Stimulated activated naive CD4-positive, alpha-beta T cell treated with Interleukin-2 at 50 U/mL for 16 hours (primary cell): ENCODE results near the gene EPHA2.

Experiments
- DNase-seq: peaks from one replicate; lab custom pipeline; 2025; lab: John Stamatoyannopoulos, UW

Gene EPHA2

DNA sequence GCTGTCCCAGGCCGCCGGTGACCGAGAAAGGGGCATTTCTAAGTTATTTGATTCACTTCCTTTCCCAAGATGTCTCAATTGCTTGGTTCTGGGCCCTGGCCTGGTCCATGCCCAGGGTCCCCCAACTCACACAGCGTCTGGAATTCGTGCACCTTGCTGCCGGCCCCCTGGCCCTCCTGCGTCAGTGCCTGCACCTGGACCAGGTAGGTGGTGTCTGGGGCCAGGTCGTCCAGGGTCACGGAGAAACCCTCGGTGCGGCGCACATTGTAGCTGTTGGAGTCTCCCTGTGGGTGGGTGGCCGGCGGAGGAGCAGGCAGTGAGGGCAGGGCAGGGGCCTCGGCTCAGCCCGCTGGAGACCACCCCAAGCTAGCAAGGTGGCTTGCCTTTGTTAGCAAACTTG lies 21.0 kb downstream of the EPHA2 start:
- DNase-seq: no peak

DNA sequence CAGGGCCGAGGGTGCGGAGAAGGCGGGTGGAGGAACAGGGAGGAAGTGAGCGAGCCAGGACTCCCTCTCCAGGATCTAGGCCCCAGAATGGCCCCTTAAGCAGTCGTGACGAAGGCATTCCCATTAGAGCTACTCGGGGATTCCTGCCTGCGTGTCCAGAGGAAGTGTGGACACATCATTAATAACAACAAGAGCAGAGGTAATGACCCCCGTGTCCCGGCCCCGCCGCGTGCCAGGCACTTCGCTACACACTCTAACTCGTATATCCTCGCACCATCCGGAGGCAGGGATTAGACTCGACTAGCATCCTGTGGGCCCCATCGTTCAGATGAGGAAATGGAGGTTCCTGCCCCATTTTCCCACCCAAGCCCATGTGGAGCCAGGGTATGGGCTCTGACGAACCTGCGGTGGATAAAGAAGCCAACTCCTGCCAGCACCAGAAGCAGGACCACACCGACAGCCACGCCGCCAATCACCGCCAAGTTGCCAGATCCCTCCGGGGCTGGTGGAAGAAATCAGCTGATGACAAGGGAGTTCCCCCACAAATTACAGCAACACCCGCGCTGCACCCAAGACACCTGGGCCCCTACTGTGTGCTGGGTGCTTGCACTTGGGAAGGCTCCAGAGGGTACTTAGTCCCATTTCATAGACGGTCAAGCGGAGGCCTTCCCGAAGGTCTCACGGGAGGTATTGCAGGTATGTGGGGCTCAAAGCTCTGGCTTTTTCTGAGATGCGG lies 21.6 kb downstream of the EPHA2 start:
- no peak for DNase-seq

DNA sequence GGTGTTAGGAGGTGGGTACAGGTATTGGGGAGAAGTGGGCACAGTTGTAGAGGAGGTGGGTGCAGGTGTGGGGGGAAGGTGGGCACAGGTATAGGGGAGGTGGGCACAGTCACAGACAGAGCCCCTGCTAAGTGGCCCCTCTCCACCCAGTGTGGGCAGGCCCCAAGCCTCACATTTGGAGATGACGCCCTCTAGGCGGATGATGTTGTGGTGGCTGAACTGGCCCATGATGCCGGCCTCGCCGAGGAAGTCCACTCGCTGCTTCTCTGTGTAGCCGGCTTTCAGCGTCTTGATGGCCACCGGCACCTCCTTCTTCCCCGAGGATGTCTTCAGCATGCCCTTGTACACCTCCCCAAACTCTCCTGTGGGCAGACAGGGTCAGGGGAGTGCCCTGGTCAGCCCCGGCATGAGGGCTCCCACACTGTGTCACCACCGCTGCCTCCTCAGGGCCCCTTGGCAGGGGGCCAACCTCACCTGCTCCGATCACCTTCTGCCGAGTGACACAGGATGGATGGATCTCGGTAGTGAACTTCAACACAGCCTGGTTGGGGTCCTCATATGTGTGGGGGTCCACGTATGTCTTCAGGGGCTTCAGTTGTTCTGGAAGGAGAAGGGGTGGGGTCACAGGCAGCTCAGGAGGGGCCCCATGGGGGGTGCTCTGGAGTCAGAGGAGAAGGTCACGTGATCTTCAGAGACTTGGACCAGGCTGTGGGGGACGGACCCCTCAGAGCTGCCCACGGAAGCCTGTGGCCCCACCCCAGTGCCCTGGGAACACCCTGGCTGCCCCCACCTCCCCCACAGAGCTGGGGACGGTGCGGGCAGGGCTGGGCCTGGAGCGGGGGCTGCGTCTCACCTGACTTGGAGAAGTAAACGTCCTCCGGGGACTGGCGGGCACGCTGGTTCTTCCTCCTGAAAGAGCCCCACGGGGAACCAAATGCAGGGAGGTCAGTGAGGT lies 22.6 kb downstream of the EPHA2 start:
- DNase-seq: no peak

DNA sequence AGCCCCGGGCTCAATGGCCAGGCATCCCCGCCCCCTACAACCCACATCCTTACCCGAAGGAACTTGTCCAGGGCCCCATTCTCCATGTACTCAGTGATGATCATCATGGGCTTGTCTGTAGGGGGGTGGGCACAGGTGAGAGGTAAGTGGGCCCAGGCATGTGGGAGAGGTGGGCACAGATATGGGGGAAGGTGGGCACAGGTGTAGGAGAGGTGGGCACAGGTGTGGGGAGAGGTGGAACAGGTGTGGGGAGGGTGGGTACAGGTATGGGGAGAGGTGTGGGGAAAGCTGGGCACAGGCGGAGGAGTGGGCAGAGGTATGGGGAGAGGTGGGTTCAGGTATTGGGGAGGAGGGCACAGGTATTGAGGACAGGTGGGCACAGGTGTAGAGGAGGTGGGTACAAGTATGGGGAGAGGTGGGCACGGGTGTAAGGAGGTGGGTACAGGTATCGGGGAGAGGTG lies 23.5 kb downstream of the EPHA2 start:
- no peak for DNase-seq

DNA sequence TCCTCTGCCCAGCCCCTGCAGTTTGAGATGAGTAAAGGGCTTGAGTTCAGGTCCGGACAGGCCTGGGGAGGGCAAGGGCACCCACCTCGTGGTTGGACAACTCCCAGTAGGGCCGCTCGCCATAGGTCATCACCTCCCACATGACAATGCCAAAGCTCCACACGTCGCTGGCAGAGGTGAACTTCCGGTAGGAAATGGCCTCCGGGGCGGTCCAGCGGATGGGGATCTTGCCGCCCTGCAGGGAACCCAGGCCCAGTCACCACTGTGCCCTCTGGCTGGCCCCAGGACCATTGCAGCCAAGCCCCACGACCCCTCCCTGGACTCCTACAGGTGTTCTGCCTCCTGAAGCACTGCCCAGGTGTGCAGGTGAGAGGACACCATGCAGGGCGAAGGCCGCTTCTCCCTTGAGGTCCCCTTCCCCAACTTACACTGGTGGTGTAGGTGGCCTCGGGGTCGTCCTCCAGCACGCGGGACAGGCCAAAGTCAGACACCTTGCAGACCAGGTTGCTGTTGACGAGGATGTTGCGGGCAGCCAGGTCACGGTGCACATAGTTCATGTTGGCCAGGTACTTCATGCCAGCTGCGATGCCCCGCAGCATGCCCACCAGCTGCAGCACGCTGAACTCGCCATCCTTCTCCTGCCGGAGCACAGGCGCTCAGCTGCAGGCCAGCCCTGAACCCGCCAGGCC lies 24.1 kb downstream of the EPHA2 start:
- DNase-seq: no peak

DNA sequence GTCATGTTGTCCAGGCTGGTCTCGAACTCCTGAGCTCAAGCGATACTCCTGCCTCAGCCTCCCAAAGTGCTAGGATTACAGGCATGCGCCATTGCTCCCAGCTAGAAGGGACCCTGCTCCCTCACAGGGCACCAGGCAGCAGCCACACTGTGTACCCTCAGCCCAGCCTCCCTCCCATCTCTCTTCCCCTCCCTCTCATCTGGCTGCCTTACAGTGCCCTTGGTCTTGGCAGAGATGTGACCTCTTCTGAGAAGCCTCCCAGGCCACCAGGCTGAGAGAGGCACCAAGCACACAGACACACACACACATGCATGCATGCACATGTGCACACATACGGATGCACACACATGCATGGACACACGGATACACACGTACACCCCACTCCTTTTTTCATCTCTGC lies 25.0 kb downstream of the EPHA2 start:
- no peak for DNase-seq

DNA sequence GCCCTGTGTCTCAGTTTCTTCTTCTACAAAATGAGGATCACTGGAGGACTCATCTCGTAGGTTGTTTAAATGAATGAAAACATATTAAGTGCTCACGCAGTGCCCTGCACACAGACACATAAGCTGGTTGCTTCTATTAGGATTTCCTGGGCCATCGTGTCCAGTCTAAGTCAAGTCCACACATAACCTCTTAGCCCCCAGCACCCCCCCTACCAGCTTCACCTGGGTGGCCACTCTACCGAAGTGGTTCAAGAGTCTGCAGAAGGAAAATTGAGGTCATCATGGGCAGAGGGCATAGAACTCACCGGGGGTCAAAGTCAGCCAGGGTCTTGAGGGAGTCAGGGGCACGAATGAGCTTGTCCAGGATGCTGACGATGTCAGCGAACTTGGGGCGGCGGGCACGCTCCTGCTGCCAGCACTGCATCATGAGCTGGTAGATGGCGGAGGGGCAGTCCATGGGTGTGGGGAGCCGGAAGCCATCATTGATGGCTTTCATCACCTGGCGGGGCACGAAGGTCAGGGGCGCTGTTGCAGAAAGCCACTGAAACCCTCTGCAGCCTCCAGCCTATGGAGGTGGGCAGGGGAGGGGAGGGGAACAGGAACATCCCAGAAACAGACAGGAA lies 25.8 kb downstream of the EPHA2 start:
- DNase-seq: no peak

DNA sequence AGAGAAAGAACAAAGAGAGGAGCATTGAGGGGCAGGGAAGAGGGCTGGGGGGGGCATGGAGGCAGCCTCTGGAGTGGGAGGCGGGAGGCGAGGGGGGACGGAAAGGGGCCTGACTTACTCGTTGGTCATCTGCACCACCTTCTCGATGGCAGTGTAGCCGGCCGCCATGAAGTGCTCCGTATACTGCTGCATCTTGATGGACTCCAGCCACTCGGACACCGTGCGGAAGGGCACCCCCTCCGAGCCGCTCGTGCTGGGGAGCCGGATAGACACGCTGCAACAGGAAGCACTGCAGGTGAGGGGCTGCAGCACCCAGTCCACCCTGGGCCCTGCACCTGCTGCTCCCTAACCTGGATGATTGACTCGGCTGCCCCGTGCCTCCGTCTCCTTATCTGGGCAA lies 26.6 kb downstream of the EPHA2 start:
- no peak for DNase-seq

DNA sequence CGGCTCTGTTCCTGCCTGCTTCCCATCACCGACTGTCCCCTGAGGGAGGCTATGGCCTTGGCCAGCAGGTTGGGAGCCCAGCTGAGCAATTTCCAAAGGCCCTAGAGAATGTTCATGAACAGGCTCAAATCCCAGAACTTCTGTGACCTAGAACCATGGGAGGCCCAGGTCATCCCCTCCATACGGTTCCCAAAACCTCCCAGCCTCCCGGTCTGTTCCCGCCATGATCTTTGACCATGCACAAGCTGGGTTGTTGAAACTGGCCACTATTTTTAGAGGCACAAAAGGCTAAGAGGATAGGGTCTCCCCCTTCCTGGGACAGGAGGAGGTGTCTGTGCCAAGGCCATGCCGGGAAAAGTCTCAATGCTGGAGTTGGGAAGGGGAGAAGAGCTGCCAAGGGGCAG lies 27.5 kb downstream of the EPHA2 start:
- DNase-seq: no peak

DNA sequence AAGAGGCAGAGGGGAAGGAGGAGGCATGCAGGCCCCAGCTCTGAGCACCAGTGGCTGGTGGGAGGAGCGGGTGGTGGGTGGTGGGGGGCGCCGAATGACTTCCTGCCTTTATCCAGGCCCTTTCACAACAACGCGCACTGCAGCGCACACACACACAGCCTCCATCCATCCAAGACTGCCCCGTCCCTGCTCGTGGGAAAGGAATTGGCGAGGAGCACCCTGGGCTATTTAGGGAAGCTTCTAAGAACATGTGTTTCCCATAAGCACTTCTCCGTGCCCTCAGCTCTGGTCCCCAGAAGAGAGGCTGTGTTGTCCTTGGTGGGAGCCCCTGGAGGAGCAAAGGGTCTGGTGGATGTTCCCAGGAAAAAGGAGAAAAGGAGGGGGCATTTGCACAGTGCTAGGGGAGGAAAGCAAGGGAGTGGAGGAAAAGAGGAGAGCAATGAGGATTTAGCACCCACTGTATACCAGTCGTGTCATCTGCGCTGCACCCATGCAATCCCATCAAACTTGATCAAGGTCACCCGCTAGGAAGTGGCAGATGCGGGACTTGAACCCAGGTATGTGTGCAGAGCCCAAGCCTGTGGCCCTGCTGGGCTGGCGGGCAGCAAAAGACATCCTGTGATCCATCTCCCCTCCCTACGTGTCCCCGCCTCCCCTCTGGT lies 28.1 kb downstream of the EPHA2 start:
- no peak for DNase-seq

DNA sequence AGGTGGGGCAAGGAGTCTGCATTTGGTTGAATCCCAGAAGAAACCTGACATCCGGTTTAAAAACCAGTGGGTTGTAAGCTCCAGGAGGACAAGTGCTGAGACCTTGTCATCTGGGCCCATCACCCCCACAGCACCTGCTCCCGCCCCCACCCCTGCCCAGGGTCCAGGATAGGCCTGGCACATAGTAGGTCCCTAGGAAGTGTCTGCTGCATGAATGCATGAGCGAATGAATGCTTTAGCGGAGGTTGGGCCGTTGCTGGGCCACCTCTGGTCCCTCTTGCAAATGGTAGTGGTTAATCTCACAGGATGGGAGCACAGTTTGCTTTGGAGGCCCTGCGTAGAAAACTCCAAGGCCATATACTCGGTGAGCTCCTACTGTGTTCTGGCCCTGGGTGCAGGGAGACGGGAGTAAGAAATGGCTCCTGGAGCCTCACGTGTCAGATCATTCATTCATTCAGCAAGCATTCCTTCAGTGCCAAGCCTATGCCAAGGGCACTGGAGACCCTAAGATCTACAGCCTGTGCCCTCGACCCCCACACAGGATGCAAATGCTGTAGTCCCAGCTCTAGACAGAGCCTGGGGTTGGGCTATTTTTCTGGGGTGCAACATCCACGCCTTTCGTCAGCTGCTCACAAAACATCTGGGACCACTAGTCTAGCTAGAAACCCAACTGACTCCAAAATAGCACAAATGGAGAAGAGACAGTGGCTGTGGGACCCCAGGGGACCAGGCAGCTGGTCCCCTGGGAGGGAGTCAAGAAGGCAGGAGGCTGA lies 28.9 kb downstream of the EPHA2 start:
- no peak for DNase-seq

DNA sequence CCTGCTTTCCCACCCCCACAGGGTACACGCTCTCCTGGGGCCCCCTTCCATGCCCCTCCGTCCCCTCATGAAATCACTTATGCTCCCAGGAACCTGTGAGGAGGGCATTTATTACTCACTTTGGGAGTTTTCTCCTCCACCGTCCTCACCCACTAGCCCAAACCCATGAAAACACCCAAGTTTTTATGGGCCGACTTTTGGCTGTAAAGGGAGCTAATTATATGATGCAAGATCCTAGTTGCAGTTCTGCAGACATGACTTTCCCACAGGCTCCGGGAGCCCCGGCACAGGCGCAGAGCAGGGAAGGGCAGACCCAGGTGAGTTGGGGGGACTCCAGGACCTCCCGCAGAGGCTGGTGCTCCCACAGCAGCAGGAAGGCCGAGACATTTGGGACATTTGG lies 29.7 kb downstream of the EPHA2 start:
- no peak for DNase-seq

DNA sequence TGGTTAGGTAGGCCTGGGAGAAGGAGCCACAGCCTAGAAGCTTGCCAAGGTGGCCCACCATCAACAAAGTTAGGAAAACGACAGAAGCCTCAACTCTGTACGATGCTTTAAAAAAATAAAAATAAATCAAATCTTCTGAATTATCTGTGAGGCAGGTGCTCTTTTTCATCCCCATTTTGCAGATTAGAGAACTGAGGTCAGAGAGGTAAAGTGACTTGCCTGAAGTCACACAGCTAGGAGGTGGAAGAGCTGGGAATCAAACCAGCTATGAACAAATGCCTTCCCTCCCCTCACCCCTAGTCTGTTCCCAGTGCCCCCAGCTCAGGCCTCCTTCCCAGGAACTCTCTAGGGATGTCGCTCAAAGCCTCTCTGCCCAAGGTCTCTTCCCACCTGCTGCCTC lies 30.4 kb downstream of the EPHA2 start:
- DNase-seq: no peak

DNA sequence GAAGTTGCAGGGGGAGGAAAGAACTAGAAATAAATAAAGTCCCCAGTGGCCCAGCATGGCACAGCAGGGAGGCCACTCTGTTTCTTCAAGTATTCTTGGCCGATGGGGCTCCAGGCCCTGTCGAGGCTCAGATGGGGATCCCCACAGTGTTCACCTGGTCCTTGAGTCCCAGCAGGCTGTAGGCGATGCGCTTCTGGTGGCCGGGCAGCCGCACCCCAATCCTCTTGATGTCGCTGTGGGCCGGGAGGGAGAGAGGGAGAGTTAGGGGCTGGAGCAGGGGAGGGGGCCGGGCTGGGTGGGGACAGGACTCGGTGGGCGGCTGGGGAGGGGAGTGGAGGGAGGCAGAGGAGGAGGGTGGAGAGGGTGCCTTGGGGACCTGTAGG lies 30.8 kb downstream of the EPHA2 start:
- no peak for DNase-seq

DNA sequence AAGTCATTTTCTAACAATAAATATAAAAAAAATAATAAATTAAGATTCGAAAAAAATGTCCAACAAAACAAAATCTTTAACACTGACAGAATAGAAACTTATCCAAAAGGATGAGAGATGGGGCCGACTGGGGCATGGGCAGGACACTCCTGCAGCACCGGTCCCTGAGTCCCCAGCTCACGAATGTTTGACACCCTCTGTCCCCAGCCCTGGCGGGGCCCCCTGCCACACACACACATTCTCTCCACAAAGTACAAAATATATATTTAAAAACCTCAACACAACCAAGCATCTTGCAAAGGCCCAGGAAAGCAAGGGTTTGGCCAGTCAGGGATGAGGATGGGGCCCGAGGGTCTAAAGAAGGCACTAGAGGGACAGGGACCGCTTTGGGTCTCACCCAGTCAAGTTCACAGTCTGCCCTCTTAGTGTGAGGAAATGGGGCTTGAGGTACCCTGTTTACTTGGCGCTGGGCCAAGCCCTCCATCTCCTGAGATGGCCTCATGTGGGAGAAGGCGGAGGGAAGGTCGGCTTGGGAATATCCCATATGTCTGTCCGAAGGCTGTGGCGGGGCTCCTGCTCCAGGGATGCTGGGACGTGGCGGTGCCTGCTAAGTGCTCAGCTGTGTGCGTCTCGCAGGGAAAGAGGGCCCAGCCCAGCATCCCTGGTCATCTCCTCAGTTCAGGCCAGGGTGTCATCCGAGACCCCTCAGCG lies 31.3 kb downstream of the EPHA2 start:
- no peak for DNase-seq

DNA sequence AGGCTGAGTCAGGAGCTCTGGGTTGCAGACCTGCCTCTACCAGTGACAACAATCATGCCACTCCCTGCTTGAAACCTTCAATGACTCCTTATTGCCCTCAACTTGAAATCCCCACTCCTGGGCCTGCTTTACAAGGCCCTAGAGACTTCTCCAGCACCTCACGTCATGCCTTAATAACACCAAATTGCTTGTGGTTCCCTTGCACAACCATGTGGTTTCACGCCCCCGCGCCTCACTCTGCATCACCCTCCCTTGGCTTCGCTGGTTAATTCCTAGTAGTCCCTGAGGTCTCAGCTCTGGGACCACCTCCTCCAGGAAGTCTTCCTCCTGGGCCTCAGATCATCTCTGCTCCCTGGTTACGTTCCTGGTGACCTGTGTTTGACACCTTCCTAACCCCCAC lies 33.0 kb downstream of the EPHA2 start:
- peak; percentile 48 for DNase-seq

DNA sequence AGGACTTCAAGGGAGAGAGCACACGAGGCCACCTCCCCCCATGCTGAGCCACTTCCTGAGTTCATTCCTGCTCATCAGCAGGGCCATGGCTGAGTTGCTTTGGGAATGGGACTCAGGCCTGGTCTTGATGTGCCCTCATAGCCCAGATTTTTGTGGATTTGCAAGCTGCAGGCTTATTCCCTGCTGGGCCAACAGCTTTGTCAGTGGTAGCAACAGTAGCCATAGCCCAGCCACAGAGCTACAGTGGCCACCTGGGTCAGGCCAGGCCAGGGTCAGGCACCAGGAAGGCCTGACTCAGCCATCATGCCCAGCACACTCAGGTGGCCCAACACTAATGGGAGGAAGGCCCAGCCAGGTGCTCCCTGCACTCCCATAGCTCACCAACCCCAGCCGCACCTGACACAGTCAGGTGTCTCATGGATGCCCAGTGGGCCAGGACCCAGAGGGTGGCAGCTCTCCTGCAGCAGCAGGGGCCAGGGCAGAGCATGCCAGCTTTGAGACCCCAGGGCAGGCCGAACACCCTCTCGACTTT lies 33.5 kb downstream of the EPHA2 start:
- DNase-seq: no peak

DNA sequence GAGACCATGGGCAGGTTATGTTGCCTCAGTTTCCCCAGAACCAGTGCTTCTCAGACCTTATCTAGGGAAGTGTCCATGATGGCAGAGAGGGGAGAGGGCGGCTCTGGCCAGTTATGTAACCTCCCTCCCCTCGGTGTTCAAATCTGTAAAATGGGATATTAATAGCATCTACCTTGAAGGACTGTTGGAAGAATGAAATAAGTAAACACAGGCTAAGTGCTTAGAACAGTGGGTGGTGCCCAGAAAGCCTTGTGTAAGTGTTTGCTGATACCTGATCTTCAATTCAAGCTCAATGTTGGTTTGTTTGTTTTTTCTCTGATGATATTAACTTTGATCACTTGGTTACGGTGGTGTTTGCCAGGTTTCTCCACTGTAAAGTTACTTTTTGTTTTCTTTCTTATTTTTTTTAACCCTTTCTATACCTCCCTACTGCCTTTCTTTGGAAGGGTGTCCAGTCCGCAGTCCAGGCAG lies 34.9 kb downstream of the EPHA2 start:
- DNase-seq: no peak

DNA sequence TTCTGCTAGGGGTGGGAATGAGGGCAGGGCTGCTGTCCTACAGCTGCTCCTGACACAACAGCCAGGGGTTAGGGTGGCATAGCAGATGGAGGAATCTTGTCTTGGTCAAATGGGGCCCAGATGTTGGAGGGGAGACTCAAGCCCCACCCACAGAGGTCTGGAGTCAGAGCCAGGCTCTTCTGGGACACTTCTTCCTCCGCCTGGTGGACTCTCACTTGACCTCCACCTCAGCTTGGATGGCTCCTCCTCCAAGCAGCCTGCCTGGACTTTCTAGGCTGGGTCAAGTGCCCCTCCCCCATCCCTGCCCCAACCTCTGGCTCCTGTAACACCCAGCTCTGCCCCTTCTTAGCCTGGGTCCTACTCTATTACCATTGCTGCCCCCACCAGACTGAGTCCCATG lies 35.5 kb downstream of the EPHA2 start:
- DNase-seq: no peak

DNA sequence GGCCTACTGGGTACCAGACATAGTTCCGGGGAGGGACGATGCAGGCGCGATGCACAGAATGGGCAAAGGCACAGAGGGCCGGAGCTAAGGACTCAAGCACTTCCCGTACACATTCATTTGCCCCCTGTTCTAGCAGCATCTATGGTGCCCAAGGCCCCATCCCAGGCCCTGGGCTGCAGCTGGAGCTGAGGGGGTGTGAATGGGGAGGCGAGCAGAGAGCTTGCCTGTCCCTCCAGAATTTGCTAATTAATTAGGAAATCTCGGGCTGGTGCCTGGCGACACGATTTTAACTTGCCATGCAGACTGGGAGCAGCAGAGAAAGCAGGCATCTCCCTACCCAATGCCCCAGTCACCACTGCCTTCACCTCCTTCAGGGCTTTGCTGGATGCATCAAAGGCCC lies 35.9 kb downstream of the EPHA2 start:
- no peak for DNase-seq
